H9 (cell line): ENCODE data around the gene PNPLA8. TPM values are rescaled to one million over a fixed set of nuclear protein-coding genes. Genes with fewer than 3 reads are reported as not detected.

Experiments used
- DNase-seq: peaks from one replicate; pipeline ENCODE4 v3.0.0-alpha.2; 2017
- H2AFZ ChIP-seq: one replicate; pipeline ENCODE4 v1.6.1; 2013; ENCODE audit warnings: mild to moderate bottlenecking, low read length, control low read depth, moderate library complexity
- H2AK5ac ChIP-seq: 2 replicates; pipeline ENCODE4 v1.6.1; 2013; ENCODE audit warnings: low read length, control low read depth, mixed read lengths; ENCODE audit not compliant: insufficient read length
- H2BK120ac ChIP-seq: one replicate; pipeline ENCODE4 v1.6.1; 2013; ENCODE audit warnings: low read depth, mild to moderate bottlenecking, low read length, control low read depth, inconsistent platforms; ENCODE audit not compliant: poor library complexity, severe bottlenecking
- H2BK12ac ChIP-seq: 2 replicates; pipeline ENCODE4 v1.6.1; 2013; ENCODE audit warnings: low read length, control low read depth, mixed read lengths, low read depth; ENCODE audit not compliant: insufficient read length
- H2BK15ac ChIP-seq: 2 replicates; pipeline ENCODE4 v1.6.1; 2013; ENCODE audit warnings: low read depth, low read length, control low read depth
- H2BK20ac ChIP-seq: one replicate; pipeline ENCODE4 v1.6.1; 2013; ENCODE audit warnings: low read depth, mild to moderate bottlenecking, low read length, control low read depth, inconsistent platforms; ENCODE audit not compliant: poor library complexity, severe bottlenecking
- H2BK5ac ChIP-seq: 2 replicates; pipeline ENCODE4 v1.6.1; 2013; ENCODE audit warnings: low read length, control low read depth, mixed read lengths; ENCODE audit not compliant: insufficient read length
- H3K14ac ChIP-seq: 2 replicates; pipeline ENCODE4 v1.6.1; 2013; ENCODE audit warnings: low read length, control low read depth; ENCODE audit not compliant: insufficient read depth
- H3K18ac ChIP-seq: 2 replicates; pipeline ENCODE4 v1.6.1; 2013; ENCODE audit warnings: low read depth, mild to moderate bottlenecking, mixed read lengths, low read length, control low read depth; ENCODE audit not compliant: insufficient read length
- H3K23ac ChIP-seq: 2 replicates; pipeline ENCODE4 v1.6.1; 2013; ENCODE audit warnings: low read length, control low read depth, mixed read lengths, low read depth; ENCODE audit not compliant: insufficient read length
- H3K23me2 ChIP-seq: 2 replicates; pipeline ENCODE4 v1.6.1; 2013; ENCODE audit warnings: low read depth, mild to moderate bottlenecking, mixed read lengths, low read length, control low read depth; ENCODE audit not compliant: insufficient read length, poor library complexity, severe bottlenecking
- H3K27ac ChIP-seq: 2 replicates; pipeline ENCODE4 v1.5.1; 2013; ENCODE audit warnings: low read length, control low read depth, mixed read lengths, low read depth; ENCODE audit not compliant: insufficient read length
- H3K27me3 ChIP-seq: 2 replicates; pipeline ENCODE4 v1.6.1; 2013; ENCODE audit warnings: low read length, control low read depth, inconsistent platforms; ENCODE audit not compliant: insufficient read depth
- H3K4ac ChIP-seq: 2 replicates; pipeline ENCODE4 v1.6.1; 2013; ENCODE audit warnings: low read depth, mild to moderate bottlenecking, control low read depth, inconsistent platforms, low read length, moderate library complexity
- H3K4me1 ChIP-seq: 2 replicates; pipeline ENCODE4 v1.6.1; 2013; ENCODE audit warnings: low read length, control low read depth, inconsistent platforms; ENCODE audit not compliant: insufficient read depth
- H3K4me2 ChIP-seq: 2 replicates; pipeline ENCODE4 v1.6.1; 2013; ENCODE audit warnings: low read length, control low read depth, mixed read lengths; ENCODE audit not compliant: insufficient read length, insufficient read depth
- H3K56ac ChIP-seq: 2 replicates; pipeline ENCODE4 v1.6.1; 2013; ENCODE audit warnings: low read depth, mild to moderate bottlenecking, mixed read lengths, low read length, control low read depth; ENCODE audit not compliant: insufficient read length
- H3K79me1 ChIP-seq: 2 replicates; pipeline ENCODE4 v1.6.1; 2013; ENCODE audit warnings: low read depth, mild to moderate bottlenecking, moderate library complexity, low read length, control low read depth, inconsistent platforms; ENCODE audit not compliant: insufficient read depth, poor library complexity, severe bottlenecking
- H3K79me2 ChIP-seq: 2 replicates; pipeline ENCODE4 v1.6.1; 2013; ENCODE audit warnings: low read length, control low read depth, inconsistent platforms; ENCODE audit not compliant: insufficient read depth
- H3K9ac ChIP-seq: 2 replicates; pipeline ENCODE4 v1.6.1; 2013; ENCODE audit warnings: low read length, control low read depth, mixed read lengths; ENCODE audit not compliant: insufficient read length; ENCODE audit errors: extremely low read depth
- H3K9me3 ChIP-seq: one replicate; pipeline ENCODE4 v1.6.1; 2013; ENCODE audit warnings: low read depth, low read length, inconsistent platforms; ENCODE audit not compliant: control insufficient read depth
- H3T11ph ChIP-seq: one replicate; pipeline ENCODE4 v1.6.1; 2013; ENCODE audit warnings: mild to moderate bottlenecking, low read length, control low read depth, inconsistent platforms
- H4K20me1 ChIP-seq: one replicate; pipeline ENCODE4 v1.6.1; 2013; ENCODE audit not compliant: control insufficient read depth, insufficient read length, insufficient read depth
- H4K5ac ChIP-seq: 2 replicates; pipeline ENCODE4 v1.6.1; 2013; ENCODE audit warnings: low read depth, mild to moderate bottlenecking, mixed read lengths, low read length, control low read depth; ENCODE audit not compliant: insufficient read length
- H4K8ac ChIP-seq: replicated peaks from 2 replicates; pipeline ENCODE4 v1.6.1; 2013; ENCODE audit warnings: low read length, control low read depth, mixed read lengths, low read depth; ENCODE audit not compliant: insufficient read length
- H4K91ac ChIP-seq: 2 replicates; pipeline ENCODE4 v1.6.1; 2013; ENCODE audit warnings: low read depth, mild to moderate bottlenecking, moderate library complexity, mixed read lengths, low read length, control low read depth; ENCODE audit not compliant: insufficient read length
- H3K27ac Mint-ChIP-seq, 3 experiments: 2 replicates in 2 of 3; 3 replicates in 1 of 3; pipeline ENCODE4 v1.8.0; 2020 to 2021; ENCODE audit warnings: mixed read lengths in 3 of 3, mild to moderate bottlenecking in 1 of 3, moderate library complexity in 1 of 3
- H3K27me3 Mint-ChIP-seq: 2 replicates; pipeline ENCODE4 v1.8.0; 2021; ENCODE audit warnings: low read depth, mild to moderate bottlenecking, moderate library complexity, mixed read lengths
- H3K36me3 Mint-ChIP-seq, 3 experiments: 2 replicates in 2 of 3; 3 replicates in 1 of 3; pipeline ENCODE4 v1.8.0; 2020 to 2021; ENCODE audit warnings: low read depth in 3 of 3, mixed read lengths in 3 of 3; ENCODE audit not compliant: insufficient read depth in 1 of 3
- H3K4me1 Mint-ChIP-seq, 2 experiments: 2 replicates each; pipeline ENCODE4 v1.8.0; 2020; ENCODE audit warnings: mixed read lengths in 2 of 2
- H3K4me3 Mint-ChIP-seq, 2 experiments: 2 replicates in 1 of 2; 3 replicates in 1 of 2; pipeline ENCODE4 v1.8.0; 2020 to 2021; ENCODE audit warnings: mild to moderate bottlenecking in 2 of 2, mixed read lengths in 2 of 2, moderate library complexity in 1 of 2
- H3K9me3 Mint-ChIP-seq, 2 experiments: 2 replicates in 1 of 2; 3 replicates in 1 of 2; pipeline ENCODE4 v1.8.0; 2020; ENCODE audit warnings: mild to moderate bottlenecking in 2 of 2, mixed read lengths in 2 of 2, moderate library complexity in 1 of 2
- CTCF ChIP-seq: fragments of 200-600 bp; sonication (generic); conservative IDR thresholded peaks from 3 replicates; pipeline ENCODE4 v1.8.0; 2021; ENCODE audit warnings: antibody characterized with exemption, mild to moderate bottlenecking
- WGBS: extraction: QIAGEN DNeasy Blood & Tissue Kit; methylation state at CpG from one replicate; pipeline ENCODE4 v1.1.7; 2013; ENCODE audit warnings: missing lambda C conversion rate, low lambda C conversion rate, mixed read lengths; ENCODE audit not compliant: insufficient read length; ENCODE audit errors: extremely low coverage; 5-methylcytosine and 5-hydroxymethylcytosine counted together
- total RNA-seq: library from RNA; stranded (reverse); gene quantifications from 2 replicates; pipeline ENCODE4 v1.2.1, GENCODE V29; 2021

PNPLA8 gene
- total RNA-seq, 1 experiment from 2014 or later: 11.7 TPM

GRCh38 chr7:108572480-108572879 lies 46.5 kb upstream of the PNPLA8 start:
- H2BK12ac ChIP-seq: no peak overlapping the region
- H4K91ac ChIP-seq: no peak overlapping the region
- no peak for DNase-seq
- no peaks in the 10 kb centered on the region for H3K4me1 ChIP-seq
- H2AK5ac ChIP-seq: no peak overlapping the region
- no peak overlapping the region for H3T11ph ChIP-seq
- H3K56ac ChIP-seq: no peak overlapping the region
- WGBS: no CpG with 5 or more reads among the region's 2 CpGs
- Mint-ChIP-seq H3K4me1 (peaks cover 21 to 22% of the 10 kb centered on the region in 2 experiments), H3K9me3 (peaks cover 0 to 2% of the 10 kb centered on the region in 2 experiments; a peak in 2 of 5 replicates), H3K36me3 (peaks cover 15 to 34% (median 33%) of the 10 kb centered on the region in 3 experiments; a peak in 6 of 7 replicates), H3K27me3 (no peaks in the 10 kb centered on the region; the same call in 1 of the 2 replicates), H3K4me3 (no peak overlapping the region), H3K27ac (no peak overlapping the region)
- H2AFZ ChIP-seq: no peak overlapping the region
- no peaks in the 10 kb centered on the region for H3K9me3 ChIP-seq
- peaks cover 3% of the 10 kb centered on the region for H3K79me1 ChIP-seq
- H2BK20ac ChIP-seq: no peak overlapping the region
- no peak overlapping the region for H3K4me2 ChIP-seq
- H2BK5ac ChIP-seq: no peak overlapping the region
- H3K14ac ChIP-seq: no peak overlapping the region
- H3K79me2 ChIP-seq: peaks cover 5% of the 10 kb centered on the region; the same call in 1 of the 2 replicates
- no peak for TF ChIP-seq CTCF
- no peak overlapping the region for H3K27ac ChIP-seq
- no peak overlapping the region for H3K23ac ChIP-seq
- no peak overlapping the region for H3K9ac ChIP-seq
- H3K18ac ChIP-seq: no peak overlapping the region
- no peak overlapping the region for H2BK120ac ChIP-seq
- H4K5ac ChIP-seq: no peak overlapping the region
- H2BK15ac ChIP-seq: no peak overlapping the region
- peaks cover 14% of the 10 kb centered on the region for H3K23me2 ChIP-seq
- no peaks in the 10 kb centered on the region for H4K20me1 ChIP-seq
- no peak overlapping the region for H3K4ac ChIP-seq
- H4K8ac ChIP-seq: no peak overlapping the region
- no peaks in the 10 kb centered on the region for H3K27me3 ChIP-seq
